ENCODE measurements around the gene PILRA.
"Not testable (repeated sequence)": the region's sequence is repeated elsewhere in the genome, so short reads cannot be mapped to it uniquely, and the experiment has no call there.

The PILRA gene

GRCh38 chr7:100376066-100376465, 2.8 kb downstream of the PILRA start:
- no peak for TF ChIP-seq CTCF (conservative IDR thresholded peaks at IDR 0.05; ENCODE audit: low read depth, low read length)
- no peak for DNase-seq (ENCODE audit: low read depth)
- H3K4me3 ChIP-seq (ENCODE audit: low read length), result no peak overlapping the region

GRCh38 chr7:100378114-100378755, 4.9 kb downstream of the PILRA start:
- TF ChIP-seq CTCF (conservative IDR thresholded peaks at IDR 0.05; ENCODE audit: low read depth, low read length), result no peak
- no peak overlapping the region for H3K4me3 ChIP-seq (ENCODE audit: low read length)
- no peak for DNase-seq (ENCODE audit: low read depth)

- DNase-seq (ENCODE audit: low read depth), result no peak
- no peak for TF ChIP-seq CTCF (conservative IDR thresholded peaks at IDR 0.05; ENCODE audit: low read depth, low read length)
- H3K4me3 ChIP-seq (ENCODE audit: low read length), result no peak overlapping the region
Measured at GRCh38 chr7:100380196-100380595, 6.9 kb downstream of the PILRA start.

- H3K4me3 ChIP-seq (ENCODE audit: low read length), result not testable (repeated sequence)
Measured at GRCh38 chr7:100381531-100382233, 8.4 kb downstream of the PILRA start.

GRCh38 chr7:100382234-100382853, 9.1 kb downstream of the PILRA start:
- DNase-seq (ENCODE audit: low read depth); H3K4me3 ChIP-seq (ENCODE audit: low read length): not testable (repeated sequence)

More at GRCh38 chr7:100381531-100382233, 8.4 kb downstream of the PILRA start:
- not testable (repeated sequence) for DNase-seq (ENCODE audit: low read depth)

GRCh38 chr7:100384628-100385294, 11.5 kb downstream of the PILRA start:
- no peak for DNase-seq (ENCODE audit: low read depth)
- TF ChIP-seq CTCF (conservative IDR thresholded peaks at IDR 0.05; ENCODE audit: low read depth, low read length), result no peak
- no peak overlapping the region for H3K4me3 ChIP-seq (ENCODE audit: low read length)

- no peak for DNase-seq (ENCODE audit: low read depth)
- no peak overlapping the region for H3K4me3 ChIP-seq (ENCODE audit: low read length)
- TF ChIP-seq CTCF (conservative IDR thresholded peaks at IDR 0.05; ENCODE audit: low read depth, low read length), result no peak
Measured at GRCh38 chr7:100386940-100387339, 13.7 kb downstream of the PILRA start.

All from retinal pigment epithelial cell (primary cell).